Measurements from ENCODE around the gene MAGEF1. TPM values are rescaled to one million over a fixed set of nuclear protein-coding genes. Genes with fewer than 3 reads are reported as not detected.
"Not testable (repeated sequence)": the region's sequence is repeated elsewhere in the genome, so short reads cannot be mapped to it uniquely, and the experiment has no call there.

The MAGEF1 gene
- polyA plus RNA-seq, 6 donors from 2014 or later = 26.2 to 48.5 (median 46.9) TPM

- no peak for ATAC-seq (ENCODE audit: low read depth in 2 of 2)
- Mint-ChIP-seq H3K27ac (peak overlapping the region in 2 of 6 donors; percentile 37 to 62), H3K9me3 (peaks cover 0 to 2% (median 0%) of the 10 kb centered on the region in 7 donors), H3K36me3 (no peaks in the 10 kb centered on the region), H3K27me3 (peaks cover 12 to 47% (median 33%) of the 10 kb centered on the region in 3 donors), H3K4me3 (no peak overlapping the region), H3K4me1 (no peaks in the 10 kb centered on the region)
- DNase-seq = no peak
These were observed 28.0 kb upstream of the MAGEF1 start for GRCh38 chr3:184739594-184740505.

DNA sequence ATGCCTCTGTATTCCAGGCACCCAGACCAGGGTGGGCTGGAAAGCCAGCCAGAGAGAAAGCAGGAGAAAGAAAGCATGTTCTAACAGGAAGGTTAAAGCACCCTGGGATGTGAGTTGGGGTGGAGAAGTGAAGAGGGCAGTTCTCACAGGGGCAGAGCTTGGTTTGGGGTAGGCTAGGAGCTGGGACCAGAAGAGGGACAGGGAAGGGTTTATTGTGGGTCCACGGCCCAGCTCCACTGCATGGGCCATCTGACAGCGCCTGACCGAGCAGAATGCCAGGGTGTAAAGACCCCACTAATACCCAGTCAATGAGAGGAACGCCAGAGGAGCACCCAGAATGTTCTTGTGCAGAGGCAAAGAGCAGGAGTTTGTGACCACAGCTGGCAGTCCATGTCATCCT, 27.1 kb upstream of the MAGEF1 start:
- no peak for ATAC-seq (ENCODE audit: low read depth in 2 of 2)
- no peaks in the 10 kb centered on the region for H3K4me1 Mint-ChIP-seq
- no peak for DNase-seq
- H3K9me3 Mint-ChIP-seq = peaks cover 0 to 2% (median 0%) of the 10 kb centered on the region in 7 donors
- H3K4me3 Mint-ChIP-seq = no peak overlapping the region
- no peaks in the 10 kb centered on the region for H3K36me3 Mint-ChIP-seq
- H3K27me3 Mint-ChIP-seq = peaks cover 13 to 42% (median 34%) of the 10 kb centered on the region in 3 donors
- peak overlapping the region in 1 of 6 donors; percentile 45 for H3K27ac Mint-ChIP-seq

DNA sequence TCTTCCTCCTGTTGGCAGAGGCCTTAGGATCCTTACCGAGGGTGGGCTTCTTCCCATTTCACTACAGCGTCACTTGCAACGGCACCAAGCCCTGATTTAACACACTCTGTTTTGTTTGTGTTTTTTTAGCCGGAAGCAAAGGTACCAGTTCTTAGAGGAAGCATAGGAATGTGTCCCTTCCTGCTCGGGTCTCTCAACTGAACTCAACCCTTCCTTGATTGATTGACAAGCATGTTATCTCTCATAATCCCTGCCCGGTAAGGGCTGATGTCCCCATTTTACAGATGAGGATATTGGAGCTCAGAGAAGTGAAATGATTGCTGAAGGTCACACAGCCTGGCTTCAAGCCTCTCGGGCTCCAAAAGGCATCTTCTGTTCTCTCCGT, 26.6 kb upstream of the MAGEF1 start:
- no peaks in the 10 kb centered on the region for H3K4me1 Mint-ChIP-seq
- no peak for DNase-seq
- ATAC-seq (ENCODE audit: low read depth in 2 of 2) = no peak
- no peak overlapping the region for H3K4me3 Mint-ChIP-seq
- H3K9me3 Mint-ChIP-seq = peaks cover 0 to 2% (median 0%) of the 10 kb centered on the region in 7 donors
- no peaks in the 10 kb centered on the region for H3K36me3 Mint-ChIP-seq
- peaks cover 13 to 42% (median 34%) of the 10 kb centered on the region in 3 donors for H3K27me3 Mint-ChIP-seq
- no peak overlapping the region for H3K27ac Mint-ChIP-seq

- no peak for ATAC-seq (ENCODE audit: low read depth in 2 of 2)
- peaks cover 0 to 2% (median 0%) of the 10 kb centered on the region in 7 donors for H3K9me3 Mint-ChIP-seq
- peaks cover 13 to 42% (median 34%) of the 10 kb centered on the region in 3 donors for H3K27me3 Mint-ChIP-seq
- no peaks in the 10 kb centered on the region for H3K36me3 Mint-ChIP-seq
- no peak overlapping the region for H3K4me3 Mint-ChIP-seq
- no peak overlapping the region for H3K27ac Mint-ChIP-seq
- no peaks in the 10 kb centered on the region for H3K4me1 Mint-ChIP-seq
- no peak for DNase-seq
These were observed 26.0 kb upstream of the MAGEF1 start for GRCh38 chr3:184737641-184738505.

DNA sequence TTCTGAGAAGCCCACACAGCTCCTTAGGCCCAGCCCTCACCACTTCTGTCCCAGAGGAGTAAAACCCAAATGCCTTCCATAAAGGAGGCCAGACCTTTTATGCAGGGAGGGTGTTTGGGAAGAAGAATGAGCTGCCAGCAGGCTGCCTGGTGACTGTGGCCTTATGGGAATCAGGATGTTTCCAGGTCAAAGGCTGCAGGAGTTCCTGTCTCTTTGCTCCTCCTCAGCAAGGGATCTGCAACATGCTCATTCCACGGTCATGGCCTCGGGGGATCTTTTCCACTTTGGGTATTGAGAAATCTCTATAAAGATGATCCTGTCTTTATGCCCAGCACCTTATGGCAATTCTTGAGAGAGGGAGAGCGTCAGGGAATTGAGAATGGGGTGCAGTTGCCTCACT, 25.2 kb upstream of the MAGEF1 start:
- H3K4me1 Mint-ChIP-seq = no peaks in the 10 kb centered on the region
- DNase-seq = no peak
- peak overlapping the region in 1 of 6 donors; percentile 21 for H3K27ac Mint-ChIP-seq
- no peak for ATAC-seq (ENCODE audit: low read depth in 2 of 2)
- no peak overlapping the region for H3K4me3 Mint-ChIP-seq
- peaks cover 13 to 42% (median 34%) of the 10 kb centered on the region in 3 donors for H3K27me3 Mint-ChIP-seq
- H3K36me3 Mint-ChIP-seq = no peaks in the 10 kb centered on the region
- peaks cover 0 to 2% (median 0%) of the 10 kb centered on the region in 7 donors for H3K9me3 Mint-ChIP-seq

- peaks cover 20 to 52% (median 49%) of the 10 kb centered on the region in 3 donors for H3K27me3 Mint-ChIP-seq
- peaks cover 0 to 2% (median 0%) of the 10 kb centered on the region in 7 donors for H3K9me3 Mint-ChIP-seq
- no peaks in the 10 kb centered on the region for H3K36me3 Mint-ChIP-seq
- H3K4me3 Mint-ChIP-seq = no peak overlapping the region
- DNase-seq = no peak
- ATAC-seq (ENCODE audit: low read depth in 2 of 2) = no peak
- H3K27ac Mint-ChIP-seq = no peak overlapping the region
- H3K4me1 Mint-ChIP-seq = no peaks in the 10 kb centered on the region
These were observed 23.2 kb upstream of the MAGEF1 start for GRCh38 chr3:184734903-184735701.

DNA sequence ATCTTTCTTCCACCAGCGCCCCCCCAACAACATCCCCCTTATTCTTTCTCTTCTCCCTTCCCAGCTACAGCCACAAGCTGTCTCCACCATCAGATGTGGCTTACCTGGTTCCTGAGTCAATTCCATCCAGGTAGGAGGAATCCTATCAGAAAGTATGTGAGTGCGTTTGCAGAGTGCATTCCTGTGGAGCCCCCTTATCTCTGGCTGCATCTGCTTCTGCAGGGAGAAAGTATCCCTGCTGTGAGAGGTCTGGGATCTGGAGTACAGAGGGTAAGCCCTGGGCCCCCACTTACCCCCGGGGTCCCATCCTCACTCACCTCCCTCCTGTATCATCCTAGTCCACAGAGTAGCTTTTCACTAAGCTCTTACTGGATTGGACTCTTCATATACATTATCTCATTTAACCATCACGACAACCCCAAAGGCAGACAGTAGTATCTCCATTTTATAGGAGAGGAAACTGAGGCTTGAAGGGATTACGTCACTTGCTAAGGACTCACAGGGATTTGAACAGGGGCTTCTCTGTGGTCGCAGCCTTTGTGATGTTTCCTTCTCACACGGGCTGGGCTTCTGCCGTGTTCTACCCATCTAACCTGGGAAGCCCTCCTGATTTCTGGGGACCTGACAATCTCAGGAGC, 22.2 kb upstream of the MAGEF1 start:
- no peak for DNase-seq
- Mint-ChIP-seq H3K27me3 (peaks cover 19 to 44% (median 44%) of the 10 kb centered on the region in 3 donors), H3K4me1 (no peaks in the 10 kb centered on the region)

GRCh38 chr3:184733181-184733580, 21.3 kb upstream of the MAGEF1 start:
- no peak for DNase-seq
- peaks cover 19 to 38% (median 37%) of the 10 kb centered on the region in 3 donors for H3K27me3 Mint-ChIP-seq
- no peak overlapping the region for H3K4me3 Mint-ChIP-seq
- H3K36me3 Mint-ChIP-seq = no peaks in the 10 kb centered on the region
- no peaks in the 10 kb centered on the region for H3K9me3 Mint-ChIP-seq
- no peak for ATAC-seq (ENCODE audit: low read depth in 2 of 2)
- H3K27ac Mint-ChIP-seq = no peak overlapping the region
- no peaks in the 10 kb centered on the region for H3K4me1 Mint-ChIP-seq

More for the DNA sequence above, 22.2 kb upstream of the MAGEF1 start:
- Mint-ChIP-seq H3K27ac (no peak overlapping the region), H3K4me3 (no peak overlapping the region), H3K9me3 (no peaks in the 10 kb centered on the region), H3K36me3 (no peaks in the 10 kb centered on the region)
- ATAC-seq (ENCODE audit: low read depth in 2 of 2) = no peak

DNA sequence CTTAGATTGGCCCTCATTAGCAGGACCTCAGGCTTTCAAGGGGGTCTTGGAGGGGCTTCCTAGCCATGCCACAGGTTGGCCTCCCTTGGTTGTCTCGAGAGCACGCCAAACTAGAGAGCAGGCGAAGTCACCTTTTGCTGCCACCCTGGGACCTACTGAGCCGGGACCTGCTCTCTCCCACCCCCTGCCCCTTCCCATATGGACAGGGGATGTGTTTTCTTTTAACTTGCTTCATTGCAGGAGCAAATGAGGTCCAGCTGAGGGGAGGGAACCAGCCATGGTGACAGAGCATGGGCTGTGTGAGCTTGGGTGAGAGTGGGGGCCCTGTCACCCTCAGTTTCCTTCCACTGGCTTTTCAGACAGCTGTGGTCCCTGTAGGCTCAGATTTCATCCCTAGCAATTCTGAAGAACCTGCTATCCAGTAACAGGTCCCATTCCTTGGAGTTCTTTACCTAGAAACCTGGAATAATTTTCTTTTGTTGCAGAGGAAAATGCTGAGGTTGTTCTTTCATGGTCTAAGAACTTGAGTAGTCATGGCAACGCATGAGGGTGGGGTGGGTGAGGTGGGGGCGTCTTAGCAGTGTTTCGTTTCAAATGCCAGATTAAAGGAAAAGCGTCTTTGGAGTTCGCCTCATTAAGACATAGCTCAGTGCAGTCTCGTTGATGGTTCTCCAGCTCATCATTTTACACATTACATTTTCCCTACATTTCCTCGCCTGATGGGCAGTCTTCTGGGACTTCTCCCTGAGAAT, 20.1 kb upstream of the MAGEF1 start:
- H3K4me1 Mint-ChIP-seq = no peaks in the 10 kb centered on the region
- ATAC-seq (ENCODE audit: low read depth in 2 of 2) (no peak), DNase-seq (no peak)
- peak overlapping the region in 1 of 8 donors; percentile 0 for H3K4me3 Mint-ChIP-seq
- H3K9me3 Mint-ChIP-seq = no peaks in the 10 kb centered on the region
- H3K36me3 Mint-ChIP-seq = no peaks in the 10 kb centered on the region
- H3K27ac Mint-ChIP-seq = no peak overlapping the region
- H3K27me3 Mint-ChIP-seq = peaks cover 24 to 31% (median 31%) of the 10 kb centered on the region in 3 donors

DNA sequence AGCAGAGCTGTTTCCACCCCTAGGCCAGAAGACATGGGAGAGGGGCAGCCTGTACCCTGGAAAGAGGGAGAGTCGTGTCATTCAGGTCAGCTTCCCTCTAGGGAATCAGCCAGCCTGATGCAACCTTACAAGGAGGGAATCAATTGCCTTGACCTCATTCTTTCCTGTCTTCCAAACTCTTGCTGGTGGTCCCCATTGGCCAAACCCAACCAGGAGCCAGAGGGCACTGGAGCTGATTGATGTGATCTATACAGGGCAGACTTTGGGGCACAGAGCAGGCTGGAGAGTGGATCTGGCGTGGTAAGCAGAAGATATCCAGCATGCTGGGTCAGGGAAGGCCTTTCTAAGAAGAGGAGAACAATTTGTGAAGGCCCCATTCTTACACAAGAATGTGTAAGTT, 19.1 kb upstream of the MAGEF1 start:
- ATAC-seq (ENCODE audit: low read depth in 2 of 2) (no peak), DNase-seq (no peak)
- Mint-ChIP-seq H3K27ac (no peak overlapping the region), H3K9me3 (no peaks in the 10 kb centered on the region), H3K4me1 (no peaks in the 10 kb centered on the region), H3K27me3 (peaks cover 25 to 30% (median 29%) of the 10 kb centered on the region in 3 donors), H3K4me3 (no peak overlapping the region), H3K36me3 (no peaks in the 10 kb centered on the region)

- not testable (repeated sequence) for H3K9me3 Mint-ChIP-seq; H3K4me3 Mint-ChIP-seq; ATAC-seq (ENCODE audit: low read depth in 2 of 2); DNase-seq; H3K27ac Mint-ChIP-seq; H3K4me1 Mint-ChIP-seq; H3K36me3 Mint-ChIP-seq
- peaks cover 18 to 24% (median 20%) of the 10 kb centered on the region in 3 donors for H3K27me3 Mint-ChIP-seq
These were observed 17.3 kb upstream of the MAGEF1 start for GRCh38 chr3:184729154-184729553.

DNA sequence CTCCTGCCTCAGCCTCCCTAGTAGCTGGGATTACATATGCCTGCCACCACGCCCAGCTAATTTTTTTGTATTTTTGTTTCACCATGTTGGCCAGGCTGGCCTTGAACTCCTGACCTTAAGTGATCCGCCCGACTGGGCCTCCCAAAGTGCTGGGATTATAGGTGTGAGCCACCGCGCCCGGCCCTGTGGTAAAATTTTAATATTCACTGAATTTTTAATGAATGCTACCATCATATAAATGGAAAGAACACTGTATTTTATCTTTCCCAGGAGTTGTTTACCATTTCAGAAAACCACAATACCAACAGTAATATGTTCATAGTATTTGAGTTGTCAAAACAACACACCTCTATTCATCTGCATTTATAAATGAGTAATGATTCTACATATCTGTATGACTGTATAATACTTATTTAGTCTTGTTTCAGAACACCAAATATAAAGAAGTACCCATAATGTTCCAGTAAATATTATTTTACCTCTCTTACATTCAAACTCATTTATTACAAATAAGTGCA, 16.2 kb upstream of the MAGEF1 start:
- Mint-ChIP-seq H3K36me3 (no peaks in the 10 kb centered on the region), H3K27me3 (peaks cover 18 to 24% (median 20%) of the 10 kb centered on the region in 3 donors), H3K9me3 (no peaks in the 10 kb centered on the region), H3K27ac (peak overlapping the region in 1 of 6 donors; percentile 27), H3K4me1 (no peaks in the 10 kb centered on the region), H3K4me3 (no peak overlapping the region)
- ATAC-seq (ENCODE audit: low read depth in 2 of 2) (no peak), DNase-seq (no peak)
